ENCODE results near the gene ELFN1.

GRCh38 chr7:1671594-1672451 lies 1.7 kb downstream of the ELFN1 start:
- TF ChIP-seq CTCF (IDR thresholded peaks at IDR 0.05; ENCODE audit: insufficient read depth, low read length): no peak
- TF ChIP-seq POLR2AphosphoS5 (IDR thresholded peaks at IDR 0.05; ENCODE audit: low read depth): no peak
